Activated naive CD4-positive, alpha-beta T cell treated with Interleukin-2 at 50 U/mL for 16 hours (primary cell): ENCODE results near the gene CEMIP.
"Not testable (repeated sequence)": the region's sequence is repeated elsewhere in the genome, so short reads cannot be mapped to it uniquely, and the experiment has no call there.

Source experiments
- DNase-seq: peaks from one replicate; pipeline ENCODE4 v3.0.0-alpha.2; 2020

Gene CEMIP

GRCh38 chr15:80763235-80763634, 15.9 kb upstream of the CEMIP start:
- DNase-seq, result not testable (repeated sequence)

- DNase-seq, result no peak
These were observed 14.6 kb upstream of the CEMIP start for GRCh38 chr15:80764535-80764934.

GRCh38 chr15:80766275-80766674, 12.9 kb upstream of the CEMIP start:
- DNase-seq, result no peak

- DNase-seq, result no peak
These were observed 11.0 kb upstream of the CEMIP start for GRCh38 chr15:80768158-80768557.

GRCh38 chr15:80769153-80769828, 9.9 kb upstream of the CEMIP start:
- no peak for DNase-seq

- DNase-seq, result no peak
These were observed 9.1 kb upstream of the CEMIP start for GRCh38 chr15:80769829-80770705.

- DNase-seq, result no peak
These were observed 6.0 kb upstream of the CEMIP start for GRCh38 chr15:80773122-80773551.

GRCh38 chr15:80773792-80774352, 5.3 kb upstream of the CEMIP start:
- no peak for DNase-seq

GRCh38 chr15:80774486-80774885, 4.7 kb upstream of the CEMIP start:
- DNase-seq, result no peak

- no peak for DNase-seq
These were observed 3.8 kb upstream of the CEMIP start for GRCh38 chr15:80775338-80775737.

- peak; percentile 59 for DNase-seq
These were observed 2.6 kb upstream of the CEMIP start for GRCh38 chr15:80776420-80777045.

- no peak for DNase-seq
These were observed 2.0 kb upstream of the CEMIP start for GRCh38 chr15:80777137-80777536.

- DNase-seq, result no peak
These were observed 1.1 kb upstream of the CEMIP start for GRCh38 chr15:80777826-80778620.

GRCh38 chr15:80778621-80778963, 578 bp upstream of the CEMIP start:
- no peak for DNase-seq

- DNase-seq, result no peak
These were observed 667 bp downstream of the CEMIP start for GRCh38 chr15:80779658-80780415.

- DNase-seq, result peak; percentile 29
These were observed 1.4 kb downstream of the CEMIP start for GRCh38 chr15:80780416-80781221.

GRCh38 chr15:80783260-80783659, 4.1 kb downstream of the CEMIP start:
- no peak for DNase-seq

GRCh38 chr15:80785335-80785734, 6.2 kb downstream of the CEMIP start:
- DNase-seq, result no peak

- DNase-seq, result no peak
These were observed 6.7 kb downstream of the CEMIP start for GRCh38 chr15:80785811-80786354.

GRCh38 chr15:80787316-80787715, 8.1 kb downstream of the CEMIP start:
- no peak for DNase-seq

- no peak for DNase-seq
These were observed 9.4 kb downstream of the CEMIP start for GRCh38 chr15:80788536-80788935.
